HG03521 (cell line): ENCODE data around the gene XYLT1.
"Not testable (repeated sequence)": the region's sequence is repeated elsewhere in the genome, so short reads cannot be mapped to it uniquely, and the experiment has no call there.

Experiments used
- ATAC-seq: cut with Tn5 transposase; IDR thresholded peaks from one replicate; pipeline ENCODE4 v1.9.1; 2021; ENCODE audit warnings: mild to moderate bottlenecking, moderate library complexity; ENCODE audit not compliant: unreplicated experiment

The XYLT1 gene

GRCh38 chr16:17488506-17488905 is 17.7 kb upstream of the XYLT1 start:
- ATAC-seq: no peak

GRCh38 chr16:17483351-17483750 is 12.6 kb upstream of the XYLT1 start:
- no peak for ATAC-seq

DNA sequence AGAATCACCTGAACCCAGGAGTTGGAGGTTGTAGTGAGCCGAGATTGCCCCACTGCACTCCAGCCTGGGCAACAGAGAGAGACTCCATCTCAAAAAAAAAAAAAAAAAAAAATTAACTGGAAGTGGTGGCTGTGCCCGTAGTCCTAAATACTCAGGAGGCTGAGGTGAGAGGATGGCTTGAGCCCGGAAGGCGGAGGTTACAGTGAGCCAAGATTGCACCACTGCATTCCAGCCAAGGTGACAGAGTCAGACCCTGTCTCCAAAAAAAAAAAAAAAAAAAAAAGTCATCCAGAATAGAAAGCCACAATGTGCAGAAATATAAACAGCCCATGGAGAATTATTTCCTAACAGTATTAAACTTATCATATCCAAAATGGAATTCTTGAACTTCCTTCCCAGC is 11.6 kb upstream of the XYLT1 start:
- ATAC-seq: not testable (repeated sequence)

- ATAC-seq: no peak
Observed at GRCh38 chr16:17481736-17482135, 11.0 kb upstream of the XYLT1 start.

DNA sequence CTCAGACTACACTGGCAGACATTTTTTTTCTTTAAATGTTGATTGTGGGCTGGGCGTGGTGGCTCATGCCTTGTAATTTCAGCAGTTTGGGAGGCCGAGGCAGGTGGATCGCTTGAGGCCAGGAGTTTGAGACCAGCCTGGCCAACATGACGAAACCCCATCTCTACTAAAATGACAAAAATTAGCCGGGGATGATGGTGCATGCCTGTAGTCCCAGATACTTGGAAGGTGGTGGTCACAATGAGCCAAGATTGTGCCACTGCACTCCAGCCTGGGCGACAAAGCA is 6.4 kb upstream of the XYLT1 start:
- ATAC-seq: not testable (repeated sequence)

DNA sequence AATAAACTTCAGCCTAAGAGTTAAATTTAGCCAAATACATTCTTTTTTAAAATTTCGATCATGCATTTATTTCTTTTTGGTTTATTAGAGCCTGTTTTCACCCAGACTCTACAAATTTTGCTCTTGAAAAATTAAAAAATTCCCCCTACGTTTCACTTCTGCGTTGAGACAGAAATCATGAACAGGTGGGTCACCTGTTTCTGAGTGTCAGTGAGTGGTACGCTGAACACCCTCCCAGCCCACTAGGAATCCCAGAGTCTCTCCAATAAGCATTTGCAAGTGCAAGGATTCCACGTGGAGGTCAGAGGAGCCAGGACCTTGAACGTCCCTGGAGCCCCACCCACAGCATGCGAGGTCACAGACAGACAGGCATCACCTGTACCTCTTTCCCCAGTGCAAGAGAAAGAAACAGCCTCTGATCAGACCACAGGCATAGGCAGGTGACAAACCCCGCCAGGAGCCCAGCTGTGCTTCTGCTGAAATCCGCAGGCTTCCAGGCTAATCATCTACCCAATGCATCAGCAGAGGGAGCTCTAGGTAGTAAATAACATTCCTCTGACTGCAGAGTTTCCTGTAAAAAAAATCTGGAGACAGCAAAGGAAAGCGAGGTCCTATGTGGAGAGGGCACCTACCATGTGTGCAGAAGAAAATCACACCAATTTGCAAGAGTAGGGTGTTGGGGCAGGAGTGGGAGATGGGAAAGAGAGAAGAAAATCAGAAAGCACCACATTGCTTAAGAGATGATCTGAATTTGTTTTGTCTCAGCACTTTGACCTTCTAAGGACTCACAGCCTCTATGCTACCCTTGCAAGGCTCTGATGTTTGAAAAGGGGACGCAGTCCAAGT is 5.9 kb upstream of the XYLT1 start:
- peak; percentile 50 for ATAC-seq

DNA sequence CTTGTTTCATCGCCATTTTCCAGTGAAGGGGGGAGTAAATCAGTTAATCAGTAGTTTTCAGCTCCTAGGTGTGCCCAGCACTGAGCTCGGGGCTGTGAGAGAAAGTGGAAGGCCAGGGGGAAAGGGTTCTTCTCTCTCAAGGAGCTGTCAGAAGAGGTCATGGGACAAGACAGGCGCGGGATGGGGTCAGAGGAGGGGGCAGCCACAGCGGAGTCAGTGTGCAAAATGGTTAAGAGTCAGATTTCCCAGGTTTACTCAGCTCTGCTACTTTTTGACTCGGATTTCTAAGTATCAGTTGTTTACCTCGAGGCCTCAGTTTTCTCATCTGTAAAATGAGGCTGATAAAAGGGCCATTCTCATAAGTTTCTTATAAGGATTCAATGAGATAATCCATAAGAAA is 4.3 kb upstream of the XYLT1 start:
- ATAC-seq: no peak

DNA sequence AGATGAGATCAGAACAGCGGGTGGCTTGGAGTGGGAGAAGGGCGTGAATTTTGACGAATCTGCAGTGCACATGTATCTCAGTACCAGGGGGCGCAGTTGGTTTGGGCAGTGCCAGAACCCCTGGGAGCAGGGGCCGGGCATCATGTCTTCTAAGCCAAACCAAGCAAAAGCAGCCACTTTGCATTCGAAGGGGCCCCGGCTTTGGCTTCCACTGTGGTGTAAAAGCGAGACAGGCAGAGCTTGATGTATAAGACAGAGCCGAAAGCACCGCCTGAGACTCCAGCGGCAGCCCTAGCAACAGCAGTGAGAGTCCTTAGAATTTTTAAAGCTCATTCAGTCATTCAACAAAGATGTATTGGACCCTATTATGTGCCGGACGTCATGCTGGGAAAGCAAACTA is 3.8 kb upstream of the XYLT1 start:
- ATAC-seq: no peak

- no peak for ATAC-seq
Observed at GRCh38 chr16:17474037-17474436, 3.3 kb upstream of the XYLT1 start.

DNA sequence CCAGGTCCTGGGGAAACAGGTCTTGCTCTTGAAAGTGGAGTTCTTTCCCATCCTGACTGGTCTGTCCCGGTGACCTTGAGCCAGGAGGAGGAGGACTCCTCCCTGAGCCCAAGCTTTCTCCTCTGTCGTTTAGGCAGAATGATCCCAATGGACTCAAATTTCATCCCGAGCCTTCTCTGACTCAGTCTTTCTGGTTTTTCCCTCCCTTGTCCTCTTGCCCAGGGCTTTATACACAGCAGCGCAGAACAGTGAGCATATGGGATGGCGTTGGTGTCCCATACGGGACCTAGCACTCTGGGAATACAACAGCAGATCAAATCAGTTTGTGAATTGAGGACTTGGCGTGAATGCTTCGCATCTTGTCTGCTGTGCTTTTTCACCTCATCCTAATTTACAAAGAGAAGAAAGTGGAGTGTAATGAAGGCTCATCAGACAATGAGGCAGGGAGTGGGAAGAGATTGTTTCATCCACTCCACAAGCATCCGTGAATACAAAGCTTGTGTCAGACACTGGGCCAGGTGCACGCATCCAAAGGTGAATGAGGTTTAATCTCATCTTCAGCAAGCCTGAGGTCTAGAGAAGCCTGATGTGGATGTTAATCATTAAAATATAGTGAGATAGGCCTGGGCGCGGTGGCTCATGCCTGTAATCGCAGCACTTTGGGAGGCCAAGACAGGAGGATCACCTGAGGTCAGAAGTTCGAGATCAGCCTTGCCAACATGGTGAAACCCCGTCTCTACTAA is 1.1 kb upstream of the XYLT1 start:
- ATAC-seq: no peak

GRCh38 chr16:17470182-17470907 is 415 bp downstream of the XYLT1 start:
- no peak for ATAC-seq

DNA sequence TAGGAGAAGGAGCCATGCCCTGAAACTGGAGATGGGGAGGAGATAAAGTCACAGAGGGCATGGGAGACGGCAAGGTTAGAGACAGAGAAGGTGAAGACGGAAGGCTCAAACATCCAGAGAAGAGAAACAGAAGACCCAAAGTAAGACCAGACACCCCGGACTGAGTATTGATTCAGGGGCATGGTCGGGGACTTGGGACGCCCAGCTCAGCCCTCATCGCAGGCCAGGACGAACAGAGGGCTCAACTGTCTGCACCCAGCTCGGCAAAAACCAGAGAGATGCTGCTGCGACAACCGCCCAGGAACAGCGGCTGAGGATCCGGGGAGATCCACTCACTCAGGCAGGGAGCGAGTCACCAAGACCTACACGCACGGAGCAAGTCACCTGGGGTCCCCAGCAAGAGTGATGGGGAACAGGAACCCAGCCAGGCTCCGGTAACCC is 999 bp downstream of the XYLT1 start:
- no peak for ATAC-seq

- no peak for ATAC-seq
Observed at GRCh38 chr16:17469011-17469740, 1.6 kb downstream of the XYLT1 start.

DNA sequence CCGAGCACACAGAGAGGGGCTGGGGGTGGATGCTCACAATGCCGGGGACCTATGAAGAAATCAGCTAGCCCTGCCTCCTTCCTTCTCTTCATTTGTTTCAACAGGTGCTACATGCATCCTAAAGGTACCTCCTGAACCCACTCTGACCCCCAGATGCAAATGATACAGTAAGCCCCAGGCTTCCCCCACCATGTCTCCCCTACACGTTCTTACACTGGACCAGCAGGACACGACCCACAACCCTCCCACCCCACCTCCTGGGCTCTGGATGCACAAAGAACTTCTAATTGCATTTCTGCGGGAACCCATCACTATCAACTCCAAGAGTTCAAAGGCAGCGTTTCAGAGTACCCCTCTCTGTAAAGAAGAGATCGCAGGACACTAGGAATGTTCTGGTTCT is 2.1 kb downstream of the XYLT1 start:
- ATAC-seq: no peak

DNA sequence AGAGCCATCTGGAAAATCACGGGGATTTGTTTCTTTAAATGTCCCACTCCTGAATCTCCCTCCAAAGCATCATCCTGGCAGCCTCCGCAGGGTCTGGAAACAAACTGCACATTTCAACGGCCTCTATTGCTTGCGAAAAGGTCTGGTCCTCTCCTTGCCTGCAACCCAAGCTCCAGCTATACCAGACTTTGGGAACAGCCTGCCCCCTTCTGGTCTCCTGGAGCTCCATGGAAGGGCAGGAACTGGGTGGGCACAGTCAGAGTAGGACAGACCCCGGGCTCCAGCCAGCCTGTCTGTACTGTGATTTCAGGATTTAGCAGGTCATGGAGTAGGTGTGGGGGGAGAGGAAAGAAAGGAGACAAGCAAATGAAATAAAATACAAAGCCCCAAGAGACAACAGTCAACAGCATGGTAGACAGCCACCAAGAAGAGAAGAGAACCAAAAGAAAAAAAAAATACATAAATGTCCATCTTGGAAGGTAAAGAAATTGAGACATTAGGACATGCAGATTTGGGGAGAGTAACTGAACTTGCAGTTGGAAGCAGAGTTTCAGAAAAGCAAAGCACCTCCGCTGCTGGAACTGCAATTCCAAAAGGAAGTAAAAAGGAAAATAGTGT is 2.7 kb downstream of the XYLT1 start:
- ATAC-seq: no peak

- ATAC-seq: no peak
Observed at GRCh38 chr16:17466876-17467275, 3.9 kb downstream of the XYLT1 start.

DNA sequence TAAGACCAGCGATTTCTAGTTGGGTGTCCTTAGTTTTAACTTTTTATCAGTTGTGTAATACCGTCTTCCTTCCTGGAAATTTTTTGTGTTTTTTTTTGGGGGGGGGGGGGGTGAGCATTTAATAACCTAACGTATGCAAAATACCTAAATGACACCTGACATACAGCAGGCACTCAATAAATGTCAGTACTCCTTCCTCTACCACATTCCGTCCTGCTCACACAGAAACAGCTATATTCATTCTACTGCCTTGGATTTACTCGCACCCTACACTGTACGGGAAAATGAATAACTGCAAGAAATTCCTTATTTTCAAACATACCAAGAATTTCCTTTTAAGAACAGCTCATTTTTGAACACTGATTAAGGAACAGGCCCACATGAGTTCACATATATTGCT is 5.3 kb downstream of the XYLT1 start:
- no peak for ATAC-seq

DNA sequence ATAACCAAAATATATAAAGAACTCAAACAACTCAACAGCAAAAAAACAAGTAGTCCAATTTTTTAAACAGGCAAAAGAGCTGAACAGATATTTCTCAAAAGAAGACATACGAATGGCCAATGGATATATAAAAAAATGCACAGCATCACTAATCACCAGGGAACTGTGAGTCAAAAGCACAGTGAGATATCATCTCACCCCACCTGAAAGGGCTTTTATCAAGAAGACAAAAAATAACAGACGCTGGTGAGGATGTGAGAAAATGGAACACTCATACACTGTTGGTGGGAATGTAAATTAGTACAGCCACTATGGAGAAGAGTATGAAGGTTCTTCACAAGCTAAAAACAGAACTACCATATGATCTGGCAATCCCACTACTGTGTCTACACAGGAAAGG is 7.4 kb downstream of the XYLT1 start:
- no peak for ATAC-seq

- no peak for ATAC-seq
Observed at GRCh38 chr16:17461951-17462729, 8.6 kb downstream of the XYLT1 start.

DNA sequence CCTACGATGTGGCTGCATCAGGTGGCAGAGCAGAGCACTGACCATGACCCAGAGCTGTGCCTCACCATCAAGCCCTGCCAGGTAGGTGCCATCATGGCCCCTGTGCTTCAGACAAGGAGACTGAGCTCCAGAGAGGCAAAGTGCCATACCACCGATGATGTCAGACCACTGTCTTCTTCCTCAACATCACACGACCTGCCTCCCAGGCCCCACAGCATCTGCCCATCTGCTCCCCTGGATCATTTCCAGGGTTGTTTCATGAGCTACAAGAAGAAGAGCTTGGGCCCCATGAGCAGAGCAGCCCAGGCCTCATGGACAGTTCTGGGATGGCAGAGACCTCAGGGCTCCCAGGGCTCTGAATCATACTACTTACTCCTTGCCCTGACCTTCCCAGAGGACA is 9.9 kb downstream of the XYLT1 start:
- ATAC-seq: no peak
